SHP77 (cell line): ENCODE results near the gene FAM133A.

Experiments
- DNase-seq, 2 experiments: peaks; one replicate each; lab custom pipeline; 2025; lab: John Stamatoyannopoulos, UW

FAM133A gene

DNA sequence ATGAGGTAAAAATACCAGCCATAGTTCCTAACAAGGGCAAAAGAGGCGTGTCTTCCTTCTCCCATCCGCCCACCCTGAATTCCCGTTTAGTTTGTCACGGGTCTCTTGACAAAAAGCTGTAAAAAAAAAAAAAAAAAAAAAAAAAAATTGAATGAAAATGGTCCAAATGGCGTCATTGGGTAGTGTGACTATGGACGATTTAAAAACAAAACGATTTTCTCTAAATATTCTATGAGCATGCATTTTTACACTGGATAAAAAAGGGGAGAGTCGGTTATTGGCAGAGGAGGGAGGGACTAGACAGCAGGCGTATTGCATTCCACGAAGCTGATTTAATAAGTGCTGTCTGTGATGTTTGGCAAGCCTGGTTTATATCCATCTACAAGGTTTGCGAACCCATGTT, at the start of gene FAM133A:
TSS of gene FAM133A (plus strand) at position 338 of the 403 bp plus-strand sequence. CDS start 35,214 bp downstream, outside the sequence.
- DNase-seq, result peak; percentile 24 to 59

DNA sequence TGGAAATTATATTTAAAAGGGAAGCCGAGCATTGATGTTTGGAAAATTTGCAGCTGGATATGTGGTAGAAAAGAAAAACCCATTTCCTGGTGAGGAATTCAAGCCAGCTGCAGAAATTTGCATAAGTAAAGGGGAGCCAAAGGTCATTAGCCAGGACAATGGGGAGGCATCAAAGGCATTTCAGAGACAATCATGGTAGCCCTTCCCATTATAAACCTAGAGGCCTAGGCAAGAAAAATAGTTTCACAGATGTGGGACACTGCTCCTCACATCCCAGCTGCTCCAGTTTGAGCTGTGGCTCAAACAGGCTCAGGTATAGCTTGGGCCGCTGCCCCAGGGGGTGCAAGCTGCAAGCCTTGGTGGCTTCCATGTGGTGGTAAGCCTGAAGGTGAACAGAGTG, 36.4 kb upstream of the FAM133A start:
- no peak for DNase-seq

DNA sequence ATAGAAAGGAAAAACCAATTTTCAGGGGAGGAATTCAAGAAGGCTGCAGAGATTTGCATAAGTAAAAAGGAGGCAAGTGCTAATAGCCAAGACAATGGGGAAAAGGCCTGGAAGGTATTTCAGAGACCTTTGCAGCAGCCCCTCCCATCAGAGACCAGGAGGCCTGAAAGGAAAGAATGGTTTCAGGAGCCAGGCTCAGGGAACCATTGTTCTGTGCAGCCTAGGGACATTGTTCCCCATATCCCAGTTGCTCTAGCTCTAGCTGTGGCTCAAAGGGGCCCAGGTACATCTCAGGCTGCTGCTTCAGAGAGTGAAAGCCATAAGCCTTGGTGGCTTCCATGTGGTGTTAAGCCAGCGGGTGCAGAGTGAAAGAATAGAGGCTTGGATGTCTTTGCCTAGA, 24.6 kb upstream of the FAM133A start:
- no peak for DNase-seq

DNA sequence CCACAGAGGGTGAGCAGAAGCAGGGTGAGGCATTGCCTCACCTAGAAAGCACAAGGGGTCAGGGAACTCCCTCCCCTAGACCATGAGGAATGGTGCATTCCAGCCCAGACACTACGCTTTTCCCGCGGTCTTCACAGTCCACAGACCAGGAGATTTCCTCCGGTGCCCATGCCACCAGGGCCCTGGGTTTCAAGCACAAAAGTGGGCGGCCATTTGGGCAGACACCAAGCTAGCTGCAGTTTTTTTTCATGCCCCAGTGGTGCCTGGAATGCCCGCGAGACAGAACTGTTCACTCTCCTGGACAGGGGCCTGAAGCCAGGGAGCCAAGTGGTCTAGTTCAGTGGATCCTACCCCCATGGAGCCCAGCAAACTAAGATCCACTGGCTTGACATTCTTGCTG, 13.4 kb upstream of the FAM133A start:
- DNase-seq, result no peak

DNA sequence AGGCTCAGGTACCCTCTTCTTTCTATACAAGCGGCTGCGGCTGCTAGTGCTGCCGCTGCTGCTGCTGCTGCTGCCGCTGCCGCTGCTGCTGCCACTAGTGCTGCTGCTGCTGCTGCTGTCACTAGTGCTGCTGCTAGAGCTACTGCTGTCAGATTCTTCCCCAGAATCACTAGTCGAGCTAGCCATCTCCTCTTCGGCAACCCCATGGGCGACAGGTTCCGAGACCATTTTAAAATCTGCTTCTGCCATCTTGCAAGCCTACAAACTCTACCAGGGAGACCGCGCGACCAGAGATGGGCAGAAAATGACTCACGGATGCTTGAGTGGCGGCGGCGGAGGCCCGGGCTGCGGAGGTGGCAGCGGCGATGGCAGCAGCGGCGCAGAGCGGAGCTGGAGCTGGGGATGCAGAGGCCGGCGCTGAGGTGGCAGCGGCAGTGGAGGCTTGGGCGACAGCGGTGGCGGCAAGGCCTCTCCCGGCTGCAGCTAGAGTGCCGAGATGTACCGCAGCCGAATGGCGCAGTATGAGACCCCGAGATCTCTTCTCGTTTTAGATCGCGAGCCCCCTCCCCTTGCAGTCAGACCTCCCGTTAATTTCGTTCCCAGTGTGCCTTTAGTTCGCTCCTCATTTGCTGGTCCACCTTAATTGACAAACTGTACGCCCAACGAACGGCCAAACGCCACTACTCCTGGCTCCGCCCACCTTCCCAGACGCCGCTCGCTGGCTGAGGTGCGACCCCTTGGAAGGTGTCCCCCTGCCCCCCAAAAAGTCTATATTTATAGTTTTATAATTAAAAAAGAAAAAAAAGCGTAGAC, 744 bp upstream of the FAM133A start, which contains the start of gene NAP1L3:
TSS of gene NAP1L3 (minus strand) at position 523 of the 813 bp plus-strand sequence. CDS start at position 249, 274 bp downstream.
- peak; percentile 78 to 79 for DNase-seq

DNA sequence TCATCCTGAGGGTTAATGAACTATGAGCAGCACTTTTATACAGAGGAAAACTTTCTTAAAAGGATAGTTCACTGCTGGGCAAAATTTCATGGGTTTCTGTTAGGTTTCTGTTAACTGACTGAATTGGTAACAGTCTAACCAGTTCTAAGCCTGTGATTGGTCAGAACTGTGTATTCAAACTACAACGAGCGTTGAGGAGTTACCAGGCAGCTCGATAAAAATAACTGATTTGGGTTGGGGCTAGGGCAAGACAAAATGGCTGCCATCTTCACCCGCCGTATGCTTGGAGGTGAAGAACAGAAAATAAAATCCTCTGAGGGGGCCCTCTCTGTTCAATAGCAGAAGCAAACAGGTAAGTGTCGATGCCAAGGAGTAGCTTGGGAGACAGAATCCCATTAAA, 22.0 kb downstream of the FAM133A start:
- no peak for DNase-seq

DNA sequence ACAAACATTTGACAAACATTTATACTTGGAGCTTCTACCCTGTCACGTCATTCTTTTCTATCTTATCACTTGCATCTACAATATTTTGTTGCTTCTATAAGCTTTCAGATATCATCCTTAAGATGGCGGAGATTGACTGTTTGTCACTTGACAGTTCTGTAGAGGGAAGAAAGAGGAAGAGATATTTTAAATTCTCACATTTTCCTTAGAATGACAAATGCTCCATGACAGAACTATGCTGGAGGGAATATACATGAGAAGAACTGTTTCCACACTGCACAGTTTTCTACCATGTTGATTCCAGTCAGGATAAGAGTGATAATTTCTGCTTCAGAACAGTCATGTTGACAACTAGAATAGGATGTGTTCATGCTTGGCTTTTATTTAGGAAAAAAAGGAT, 29.7 kb downstream of the FAM133A start:
- DNase-seq, result no peak

DNA sequence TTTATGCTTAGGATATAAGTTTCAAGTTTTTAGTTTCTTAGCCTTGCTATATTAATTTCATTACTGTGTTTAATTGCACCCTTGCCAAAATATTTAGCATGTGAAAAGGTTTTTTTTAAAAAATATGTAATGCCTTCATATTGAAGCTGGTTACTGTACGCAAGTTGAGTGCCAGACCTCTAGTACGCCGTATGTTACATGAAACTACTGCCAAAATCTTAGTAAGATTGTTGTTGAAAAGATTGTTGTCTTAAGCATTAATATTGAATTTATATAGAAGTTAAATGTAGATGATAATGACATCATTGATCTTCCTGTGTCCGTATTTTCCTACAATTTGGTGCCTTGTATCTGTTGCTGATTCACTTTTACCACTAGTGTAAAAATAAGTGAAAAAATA, 37.1 kb downstream of the FAM133A start:
- DNase-seq, result no peak

DNA sequence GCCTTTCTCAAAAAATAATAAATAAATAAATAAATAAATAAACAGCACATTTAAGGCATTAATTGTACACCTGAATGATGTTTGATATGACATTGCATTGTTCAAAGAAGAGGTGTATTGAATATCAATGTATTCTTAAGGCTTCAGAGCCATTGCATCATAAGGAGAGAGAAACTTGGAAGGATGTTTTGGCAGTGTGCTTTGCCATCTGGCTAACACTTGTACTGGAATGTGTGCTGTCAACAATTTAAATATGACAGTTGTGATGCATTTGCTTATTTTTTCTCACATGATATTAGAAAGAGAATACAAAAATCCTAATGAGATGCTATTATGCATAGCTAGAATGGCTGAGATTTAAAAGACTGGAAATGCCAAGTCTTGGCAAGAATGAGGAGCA, 67.8 kb downstream of the FAM133A start:
- DNase-seq, result no peak

DNA sequence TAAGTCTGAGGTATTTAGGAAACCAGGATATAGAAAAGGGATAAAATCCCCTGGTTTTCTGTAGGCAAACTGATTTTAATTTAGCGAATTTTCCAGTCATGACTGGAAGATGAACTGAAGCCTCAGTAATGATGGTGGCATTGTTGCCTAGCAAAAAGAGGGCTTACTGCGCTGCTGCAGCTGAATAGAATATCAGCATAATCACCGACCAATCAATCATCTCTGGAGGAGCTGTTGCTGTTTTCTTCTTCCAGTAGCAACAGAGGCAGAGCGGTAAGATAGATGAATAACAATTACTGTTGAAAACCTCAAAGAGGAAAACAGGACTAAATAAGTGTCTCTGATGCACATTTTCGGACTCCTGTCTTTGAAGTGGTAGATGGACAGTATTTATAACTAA, 86.2 kb downstream of the FAM133A start:
- DNase-seq, result no peak
